Midbrain (tissue), 1 donor: Measurements from ENCODE around the gene COL4A6.

Experiments
- DNase-seq: peaks from one replicate; lab custom pipeline; 2025; lab: John Stamatoyannopoulos, UW

The COL4A6 gene

GRCh38 chrX:108270739-108271396, 167.4 kb downstream of the COL4A6 start:
- DNase-seq = no peak

- no peak for DNase-seq
These were observed 167.9 kb downstream of the COL4A6 start for GRCh38 chrX:108270280-108270679.

DNA sequence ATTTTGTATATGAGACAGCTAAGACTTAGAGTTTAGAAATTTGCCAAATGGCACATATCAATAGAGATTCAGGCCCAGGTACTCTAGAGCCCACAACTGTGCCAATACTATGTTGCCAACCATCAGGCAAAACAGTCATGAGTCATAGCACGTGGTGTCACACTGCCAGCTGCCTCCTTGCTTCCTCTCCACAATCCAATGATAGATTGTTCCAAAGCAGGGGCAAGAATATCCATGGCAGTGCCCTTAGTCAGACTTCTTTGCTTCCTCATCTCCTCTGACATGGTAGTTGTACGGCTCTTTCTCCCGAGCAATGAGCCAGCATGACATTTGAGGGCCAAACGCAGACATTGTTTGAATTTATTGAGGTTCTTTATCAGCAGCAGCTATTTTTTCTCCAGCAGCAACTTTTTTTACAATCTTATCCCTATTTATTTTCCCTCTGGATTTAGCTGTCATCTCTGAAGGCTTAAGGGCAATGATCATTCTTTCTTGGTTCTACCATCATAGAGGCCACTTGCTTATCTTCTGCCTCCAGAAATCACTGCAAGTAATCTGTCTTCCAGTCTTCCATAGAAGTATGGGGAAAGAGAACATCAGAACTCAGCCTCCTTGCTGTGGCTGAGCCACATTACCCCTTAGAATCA, 169.7 kb downstream of the COL4A6 start:
- no peak for DNase-seq

DNA sequence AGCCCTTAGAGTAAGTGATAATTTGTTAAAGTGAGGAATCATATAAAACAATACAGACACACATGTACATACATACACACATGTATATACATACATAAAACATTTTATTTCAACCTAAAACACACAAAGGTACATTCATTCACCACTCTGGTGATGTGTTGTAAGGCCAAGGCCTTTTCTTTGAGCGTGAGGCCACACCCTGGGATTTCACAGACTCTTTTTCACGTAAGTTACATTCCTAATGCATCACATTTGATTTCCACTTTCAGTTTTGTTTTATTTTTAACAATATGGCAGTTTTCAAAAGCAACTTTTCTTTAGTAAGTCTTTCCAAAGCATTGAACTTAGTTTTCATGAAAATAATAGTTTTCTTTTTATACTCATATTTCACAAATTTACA, 170.7 kb downstream of the COL4A6 start:
- DNase-seq = no peak

DNA sequence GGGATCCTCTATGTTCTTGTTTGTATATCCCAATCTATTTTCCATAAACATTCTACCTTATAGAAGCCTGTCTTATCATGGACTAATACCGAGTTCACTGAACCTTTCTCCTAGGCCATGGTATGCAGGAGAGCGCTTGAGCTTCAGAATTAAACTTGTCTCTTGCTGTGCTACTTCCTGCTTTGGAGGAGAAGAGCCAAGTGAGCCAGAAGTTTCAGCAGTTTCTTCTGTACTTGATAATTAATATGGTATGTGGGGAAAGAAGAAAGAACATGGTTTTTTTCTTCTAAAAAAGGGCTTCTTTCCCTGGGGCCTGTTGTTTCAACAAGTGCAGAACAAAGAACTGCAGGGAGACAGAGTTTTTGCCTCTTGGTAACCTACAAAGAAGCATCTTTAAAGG, 173.8 kb downstream of the COL4A6 start:
- no peak for DNase-seq

DNA sequence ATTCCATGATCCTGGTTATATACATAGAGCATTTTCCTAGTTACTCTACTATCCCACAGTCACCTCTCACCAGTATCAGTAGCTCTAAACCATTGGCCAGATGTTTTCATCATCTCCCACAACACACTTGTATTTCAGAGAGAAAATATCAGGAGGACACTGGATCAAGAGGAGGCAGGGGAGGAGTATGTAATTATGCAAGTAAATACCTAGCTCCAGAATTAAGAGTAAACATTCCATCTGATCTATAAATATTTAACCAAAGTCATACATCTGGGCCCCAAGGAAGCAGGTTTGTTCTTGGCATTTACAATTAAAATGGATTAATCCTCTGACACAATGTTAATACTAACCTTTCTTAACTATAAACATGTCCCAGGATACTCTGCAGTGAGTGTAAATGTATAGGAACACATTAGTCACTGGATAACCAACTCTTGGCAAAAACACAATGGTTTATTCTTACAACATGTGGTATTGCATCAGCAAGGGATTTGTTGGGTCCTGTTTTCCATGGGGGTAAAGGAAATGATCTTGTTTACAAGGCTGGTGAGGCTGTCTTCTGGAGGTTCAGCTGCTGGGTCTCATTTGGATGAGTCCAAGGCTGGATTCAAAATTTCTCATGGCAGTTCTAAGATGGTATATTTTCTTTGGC, 176.5 kb downstream of the COL4A6 start:
- DNase-seq = no peak

DNA sequence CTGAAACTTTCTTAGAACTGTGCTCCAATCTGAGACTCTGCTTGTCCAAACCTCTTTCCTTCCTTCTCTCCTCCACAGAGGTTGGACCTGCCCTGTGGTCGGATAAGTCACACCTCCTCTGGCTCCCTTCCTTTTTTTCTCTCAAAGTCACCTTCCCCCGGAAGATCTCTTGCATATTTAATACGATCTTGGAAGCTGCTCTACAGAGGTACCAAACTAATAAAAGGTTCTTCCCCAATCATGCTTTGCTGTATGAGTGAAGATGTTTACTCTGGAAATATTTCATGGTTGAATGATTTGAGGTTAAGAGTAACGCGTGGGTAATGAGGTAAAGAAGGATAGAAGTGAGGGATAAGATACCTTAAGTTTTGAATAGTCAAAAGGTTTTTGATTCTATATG, 180.7 kb downstream of the COL4A6 start:
- DNase-seq = no peak

DNA sequence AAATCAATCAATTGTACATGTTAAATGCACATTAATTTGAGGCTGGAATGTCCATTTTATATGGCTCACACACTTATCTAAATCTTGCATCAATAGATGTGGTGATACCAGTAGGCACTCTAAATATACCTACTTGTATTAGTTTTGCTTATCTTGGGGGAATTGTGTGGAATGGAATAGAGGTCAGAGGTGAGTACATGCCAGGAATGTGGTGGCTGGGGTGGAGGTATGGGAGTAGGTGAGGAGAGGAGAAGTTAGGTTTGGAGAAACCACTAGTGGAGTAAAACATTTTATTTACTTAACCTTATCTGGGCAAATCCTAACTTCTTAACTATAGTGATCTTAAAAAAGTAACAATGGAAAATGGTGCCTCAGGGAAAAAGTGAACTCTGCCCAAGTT, 183.6 kb downstream of the COL4A6 start:
- no peak for DNase-seq

- no peak for DNase-seq
These were observed 187.3 kb downstream of the COL4A6 start for GRCh38 chrX:108250654-108251579.

- DNase-seq = no peak
These were observed 191.8 kb downstream of the COL4A6 start for GRCh38 chrX:108246304-108246954.

- no peak for DNase-seq
These were observed 192.8 kb downstream of the COL4A6 start for GRCh38 chrX:108245462-108245861.

DNA sequence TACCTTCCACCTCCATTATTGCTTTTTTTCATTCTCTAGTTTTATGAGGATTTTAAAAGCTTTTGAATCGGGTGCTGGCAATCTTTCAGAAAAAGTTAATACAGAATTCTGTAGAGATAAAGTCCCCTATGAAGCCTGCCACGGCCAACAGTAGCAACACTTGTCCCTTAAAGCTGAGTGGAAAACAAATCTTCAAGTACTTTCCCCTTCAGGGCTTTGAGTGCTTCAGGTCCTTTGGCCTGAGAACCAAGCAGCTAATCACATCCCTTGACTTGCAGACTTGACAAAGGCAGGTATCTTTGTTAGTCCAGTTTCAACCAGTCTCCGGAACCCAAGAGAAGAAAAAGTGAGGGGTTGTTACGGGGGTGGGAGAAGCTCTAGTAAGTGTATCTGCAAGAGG, 202.2 kb downstream of the COL4A6 start:
- no peak for DNase-seq

- no peak for DNase-seq
These were observed 207.6 kb downstream of the COL4A6 start for GRCh38 chrX:108230574-108230973.

DNA sequence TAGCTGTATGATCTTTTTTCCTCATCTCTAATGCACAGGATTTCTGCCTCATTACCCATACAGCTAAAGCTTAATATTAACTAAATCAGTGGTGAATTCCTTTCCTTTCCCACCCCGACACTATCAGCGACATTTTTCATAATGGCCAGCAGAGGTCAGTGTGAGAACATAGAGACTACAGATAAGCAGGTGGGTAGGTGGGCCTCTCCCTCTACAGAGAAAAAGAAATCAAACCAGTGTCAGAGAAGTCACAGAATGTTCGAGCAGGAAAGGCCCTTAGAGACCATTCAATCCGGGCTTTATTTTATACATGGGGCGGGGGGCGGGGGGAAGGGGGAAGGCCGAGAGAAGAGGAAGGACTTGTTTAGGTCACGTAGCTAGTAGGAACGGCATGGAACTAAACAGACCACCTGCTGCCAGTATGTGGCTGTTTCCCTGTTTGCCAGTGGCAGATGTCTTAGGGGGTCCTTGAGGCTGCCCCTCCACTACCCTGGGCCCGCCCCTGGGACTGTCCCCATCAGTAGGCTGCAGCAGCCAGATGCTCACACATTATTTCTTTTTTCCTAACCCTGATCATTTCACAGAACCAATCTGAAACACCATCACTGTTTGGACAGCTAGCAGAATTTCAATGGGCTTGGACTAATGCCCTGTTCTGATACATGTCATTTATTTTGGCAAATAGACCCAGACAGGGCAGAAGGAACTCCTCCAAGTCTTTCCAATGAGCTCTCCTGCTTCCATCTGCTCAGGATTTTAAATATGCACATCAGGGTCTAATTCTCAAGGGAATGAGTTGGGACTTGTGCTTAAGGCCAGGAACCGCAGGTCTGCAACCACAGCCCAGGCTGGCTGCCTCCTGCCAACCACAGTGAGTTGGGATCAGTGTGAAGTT, 213.2 kb downstream of the COL4A6 start:
- peak; percentile 0 for DNase-seq

- DNase-seq = no peak
These were observed 214.0 kb downstream of the COL4A6 start for GRCh38 chrX:108224218-108224617.

- DNase-seq = no peak
These were observed 214.6 kb downstream of the COL4A6 start for GRCh38 chrX:108223585-108223984.

- DNase-seq = no peak
These were observed 216.8 kb downstream of the COL4A6 start for GRCh38 chrX:108221301-108221864.

- no peak for DNase-seq
These were observed 218.1 kb downstream of the COL4A6 start for GRCh38 chrX:108219949-108220601.

DNA sequence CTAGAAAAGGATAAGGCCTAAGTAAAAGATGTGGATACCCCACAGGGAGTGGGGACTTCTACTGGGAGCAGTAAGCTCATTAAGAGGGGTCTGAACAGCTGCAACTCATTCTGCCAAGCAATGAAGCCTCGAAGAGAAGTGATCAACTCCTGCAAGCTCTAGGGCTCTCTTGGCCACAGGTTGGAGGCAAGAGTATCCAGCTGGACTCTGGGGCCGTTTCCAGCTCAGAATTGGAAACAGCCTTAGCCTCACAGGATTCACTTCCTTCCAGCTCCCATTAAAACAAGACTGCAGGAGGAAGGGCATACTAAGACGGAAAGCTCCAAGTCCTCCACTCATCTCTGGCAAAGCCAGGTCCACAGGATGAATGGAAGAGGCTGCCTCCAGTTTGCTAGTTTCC, 220.3 kb downstream of the COL4A6 start:
- DNase-seq = no peak
